NCI-H146 (cell line): Measurements from ENCODE around the gene AIG1.
"Not testable (repeated sequence)": the region's sequence is repeated elsewhere in the genome, so short reads cannot be mapped to it uniquely, and the experiment has no call there.

Experiments used
- DNase-seq: peaks from one replicate; lab custom pipeline; 2025; lab: John Stamatoyannopoulos, UW

Gene AIG1

GRCh38 chr6:143329323-143329722 lies 268.6 kb downstream of the AIG1 start:
- no peak for DNase-seq

DNA sequence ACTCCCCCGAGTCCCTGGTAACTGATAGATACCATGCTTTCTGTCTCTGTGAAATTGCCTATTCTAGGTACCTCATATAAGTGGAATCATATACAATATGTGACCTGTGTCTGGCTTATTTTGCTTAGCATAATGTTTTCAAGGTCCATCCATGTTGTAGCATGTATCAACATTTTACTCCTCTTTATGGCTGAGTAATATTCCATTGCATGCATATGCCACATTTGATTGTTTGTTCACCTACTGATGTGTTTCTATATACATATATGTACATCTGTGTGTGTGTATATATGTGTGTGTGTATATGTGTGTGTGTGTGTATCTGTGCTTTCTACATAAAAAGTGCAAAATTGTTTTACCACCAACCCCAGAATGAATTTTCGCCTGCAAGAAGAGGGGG lies 270.7 kb downstream of the AIG1 start:
- no peak for DNase-seq

DNA sequence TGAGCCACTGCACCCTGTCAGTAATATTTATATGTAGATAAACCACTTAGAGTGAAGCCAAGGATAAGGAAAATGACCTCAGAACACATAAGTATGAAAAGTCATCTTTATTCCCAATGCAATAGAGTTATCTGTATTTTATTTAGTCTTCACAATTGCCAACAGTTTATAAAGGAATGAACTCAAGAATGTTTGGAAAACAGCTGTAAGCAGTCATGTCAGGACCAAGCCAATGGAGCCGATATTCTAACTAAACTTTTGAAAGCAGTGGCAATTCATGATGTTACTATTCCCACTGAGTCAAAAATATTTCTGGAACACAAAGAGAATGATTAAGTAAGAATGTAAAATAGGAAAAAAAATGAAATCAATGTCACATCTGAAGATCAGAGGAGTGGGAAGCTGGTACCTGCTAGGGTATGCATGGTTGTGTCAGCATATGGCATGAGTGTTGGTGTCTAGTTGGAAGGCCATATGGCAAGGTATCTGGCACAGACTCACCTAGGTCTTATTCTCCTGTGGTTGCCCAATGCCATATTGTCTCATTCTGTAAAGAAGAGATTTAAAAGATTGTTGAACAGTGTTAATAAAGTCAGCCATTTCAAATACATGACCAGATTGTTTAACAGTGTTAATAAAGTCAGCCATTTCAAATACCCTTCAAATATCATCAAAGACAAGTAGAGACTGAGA lies 271.6 kb downstream of the AIG1 start:
- no peak for DNase-seq

DNA sequence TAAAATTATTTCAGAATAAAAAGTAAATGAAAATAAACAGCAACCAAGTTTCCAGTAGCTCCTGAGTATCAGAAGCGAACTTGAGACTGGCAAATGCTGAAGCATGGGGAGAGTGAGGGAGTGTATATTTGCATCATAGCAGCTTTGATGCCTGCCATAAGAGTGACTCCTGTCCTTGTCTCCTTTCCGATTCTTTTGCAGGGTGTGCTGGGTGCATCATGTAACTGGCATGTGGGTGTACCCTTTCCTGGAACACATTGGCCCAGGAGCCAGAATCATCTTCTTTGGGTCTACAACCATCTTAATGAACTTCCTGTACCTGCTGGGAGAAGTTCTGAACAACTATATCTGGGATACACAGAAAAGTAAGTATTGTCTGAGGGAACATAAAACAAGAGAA lies 272.4 kb downstream of the AIG1 start:
- DNase-seq = no peak

DNA sequence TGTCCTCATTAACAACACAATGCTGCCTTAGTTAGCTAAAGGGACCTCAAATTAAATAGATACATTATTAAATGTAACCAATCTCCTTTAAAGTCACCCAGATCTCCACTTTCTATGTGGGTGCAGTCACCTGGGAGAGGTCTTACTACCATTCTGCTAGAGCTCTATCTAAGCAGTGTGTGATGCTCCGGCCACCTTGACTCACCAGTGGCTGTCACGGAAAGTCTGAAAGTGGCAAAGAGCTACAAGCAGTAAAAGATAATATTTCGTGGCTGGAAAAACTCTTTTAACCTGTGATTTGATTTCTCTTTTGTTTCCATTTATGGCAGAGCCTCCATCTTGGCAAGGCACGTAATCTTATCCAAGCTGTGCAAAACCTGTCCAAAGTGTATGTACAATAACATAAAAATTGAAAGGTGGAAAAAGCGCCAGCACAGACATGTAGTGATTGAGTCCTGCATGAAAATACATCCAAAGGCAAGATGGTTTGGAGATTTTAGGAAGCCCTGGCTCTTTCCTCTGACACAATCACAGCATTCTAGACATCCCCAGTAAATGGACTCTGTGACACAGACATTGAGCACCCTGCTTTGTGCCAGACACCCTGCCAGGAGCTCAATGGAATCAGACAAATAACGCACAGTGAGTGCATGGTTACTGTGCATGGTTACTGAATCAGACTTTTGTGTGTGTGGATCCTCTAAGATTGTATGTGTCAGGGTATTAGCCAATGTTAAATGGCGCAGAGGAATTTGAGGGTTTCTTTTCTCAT lies 273.2 kb downstream of the AIG1 start:
- no peak for DNase-seq

DNA sequence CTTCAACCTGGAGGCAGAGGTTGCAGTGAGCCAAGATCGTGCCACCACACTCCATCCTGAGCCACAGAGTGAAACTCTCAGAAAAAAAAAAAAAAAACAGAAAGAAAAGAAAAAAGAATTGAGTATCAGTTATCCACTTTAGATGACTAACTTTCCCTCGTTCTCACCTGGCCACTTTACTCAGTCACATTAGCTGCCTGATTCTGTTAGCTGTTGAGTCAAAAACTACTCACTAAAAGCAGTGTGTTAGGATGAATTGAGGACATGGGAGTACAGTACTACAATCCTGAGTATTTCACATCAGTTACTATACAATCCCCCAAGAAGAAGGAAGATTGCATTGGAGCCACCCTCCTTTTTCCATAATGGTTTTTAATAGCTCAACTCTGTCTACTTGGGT lies 275.2 kb downstream of the AIG1 start:
- DNase-seq = no peak

GRCh38 chr6:143336446-143337152 lies 275.9 kb downstream of the AIG1 start:
- no peak for DNase-seq

DNA sequence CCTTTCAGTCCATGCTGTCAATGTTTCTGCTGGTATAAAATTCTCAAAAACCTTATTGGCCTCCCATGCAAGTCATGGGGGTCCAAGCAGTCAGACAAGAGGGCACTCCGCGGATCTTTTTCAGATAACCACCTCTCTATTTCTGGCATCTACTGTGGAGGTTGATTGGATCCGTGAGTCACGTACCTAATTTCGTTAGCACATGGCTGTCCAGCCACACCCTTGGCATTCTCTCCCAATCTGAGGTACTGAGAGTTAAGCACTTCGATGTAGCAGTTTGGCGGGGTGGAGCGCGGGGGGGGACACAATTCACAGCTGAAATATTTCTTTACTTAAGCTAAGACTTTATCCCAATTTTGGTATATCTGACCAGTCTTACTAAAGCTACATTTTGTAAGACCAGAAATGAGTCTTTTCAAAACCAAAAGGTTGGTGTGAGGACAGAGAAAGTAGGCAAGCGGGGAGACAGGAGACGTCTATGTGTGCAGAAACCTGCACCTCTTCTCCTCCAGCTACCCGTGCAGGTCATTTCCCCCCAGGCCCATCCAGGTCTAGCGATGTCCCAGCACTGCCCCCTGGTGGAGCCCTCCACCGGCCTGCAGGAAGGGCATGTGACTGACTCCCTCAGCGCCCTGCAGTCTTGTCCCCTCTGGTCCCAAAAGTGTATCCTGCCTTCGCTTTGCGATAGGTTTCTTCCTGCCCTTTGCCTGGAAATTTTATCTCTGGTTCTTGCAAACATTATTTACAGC lies 276.7 kb downstream of the AIG1 start:
- DNase-seq = peak; percentile 54

DNA sequence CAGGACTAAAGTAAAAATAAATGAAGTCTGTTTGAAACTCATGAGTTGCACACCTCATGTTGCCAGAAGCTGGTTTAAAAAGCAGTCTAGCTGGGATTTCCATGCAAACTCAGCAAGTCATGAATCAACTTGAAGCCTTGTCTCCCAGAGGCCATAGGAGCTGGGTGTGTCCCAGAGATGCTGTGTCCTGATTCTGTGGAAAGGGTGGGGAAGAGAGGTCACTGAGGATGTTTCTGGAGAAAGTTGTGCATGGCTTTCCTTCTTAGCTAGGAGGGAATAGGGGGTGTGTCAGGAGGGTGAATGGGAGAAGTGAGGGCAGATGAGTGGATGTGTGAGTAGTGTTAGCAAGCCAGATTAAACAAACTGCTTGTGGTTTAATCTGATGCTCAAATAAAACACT lies 278.5 kb downstream of the AIG1 start:
- DNase-seq = no peak

GRCh38 chr6:143345477-143345876 lies 284.8 kb downstream of the AIG1 start:
- DNase-seq = not testable (repeated sequence)

- DNase-seq = no peak
These were observed 285.3 kb downstream of the AIG1 start for GRCh38 chr6:143346004-143346403.

DNA sequence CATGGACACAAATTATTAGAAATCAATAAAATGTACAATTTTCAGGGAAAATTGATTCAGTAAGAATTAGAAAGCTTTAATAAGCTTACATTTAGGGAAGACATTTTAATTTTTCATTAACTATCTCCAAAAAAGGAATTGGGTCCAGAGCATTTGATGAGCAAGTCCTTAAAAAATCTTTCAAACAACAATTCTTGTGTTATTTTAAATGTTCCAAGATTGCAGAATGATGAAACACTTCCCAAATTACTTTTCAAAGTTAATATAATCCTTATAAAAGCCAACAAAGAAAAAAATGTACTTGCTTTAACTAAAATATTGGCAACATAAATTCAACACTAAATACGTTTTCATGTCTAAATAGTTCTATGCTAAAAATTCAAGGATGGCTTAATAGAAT lies 287.8 kb downstream of the AIG1 start:
- DNase-seq = no peak

GRCh38 chr6:143349530-143349929 lies 288.8 kb downstream of the AIG1 start:
- no peak for DNase-seq

- no peak for DNase-seq
These were observed 295.6 kb downstream of the AIG1 start for GRCh38 chr6:143356101-143356880.

GRCh38 chr6:143357152-143357551 lies 296.5 kb downstream of the AIG1 start:
- DNase-seq = no peak

- DNase-seq = no peak
These were observed 297.0 kb downstream of the AIG1 start for GRCh38 chr6:143357561-143358255.

DNA sequence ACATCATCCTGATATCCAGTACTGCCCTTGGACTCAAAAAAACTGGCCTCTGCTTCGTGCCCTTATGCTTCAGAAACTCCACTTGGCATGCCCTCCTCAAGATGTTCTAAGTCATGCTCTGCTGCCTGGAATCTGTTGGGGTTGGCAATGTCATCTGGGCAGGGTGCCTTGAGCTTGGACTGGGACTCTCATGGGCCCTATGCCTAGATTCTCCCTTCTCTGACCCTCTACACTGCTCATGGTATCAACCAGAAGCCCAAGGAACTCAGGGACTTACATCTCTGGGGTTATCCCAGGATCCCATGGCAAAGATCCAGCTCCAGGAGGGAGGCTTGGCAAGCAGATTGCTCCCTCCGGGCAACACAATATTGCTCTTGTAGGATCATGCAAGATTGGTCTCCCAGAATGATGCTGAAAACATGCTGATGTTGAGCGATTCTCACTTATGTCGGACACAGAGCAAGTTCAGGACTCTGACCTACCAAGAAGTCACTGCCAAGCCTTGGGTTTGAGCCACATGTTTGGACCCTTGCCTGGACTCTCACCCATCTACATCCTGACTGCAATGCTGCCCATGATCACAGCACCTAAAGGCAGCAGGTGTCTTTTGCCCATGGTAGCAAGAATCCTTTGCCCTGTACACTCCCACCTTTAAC lies 301.0 kb downstream of the AIG1 start:
- no peak for DNase-seq

DNA sequence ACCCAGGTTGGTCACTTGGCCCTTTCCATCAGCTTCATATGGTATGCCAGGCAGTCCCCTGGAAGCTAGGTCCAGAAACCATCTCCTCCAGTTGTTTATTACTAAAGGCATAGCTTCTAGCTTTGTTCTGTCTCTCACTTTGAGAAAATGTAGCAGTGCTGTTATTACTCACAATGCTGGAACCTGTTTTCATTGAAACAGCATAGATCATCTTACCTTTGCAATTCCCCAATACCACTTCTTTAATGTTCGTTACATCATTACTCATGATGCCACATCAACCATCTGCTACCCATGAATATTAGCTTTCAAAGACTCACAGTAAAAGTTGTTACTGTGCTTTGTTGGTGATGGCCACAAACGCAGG lies 301.5 kb downstream of the AIG1 start:
- DNase-seq = no peak

DNA sequence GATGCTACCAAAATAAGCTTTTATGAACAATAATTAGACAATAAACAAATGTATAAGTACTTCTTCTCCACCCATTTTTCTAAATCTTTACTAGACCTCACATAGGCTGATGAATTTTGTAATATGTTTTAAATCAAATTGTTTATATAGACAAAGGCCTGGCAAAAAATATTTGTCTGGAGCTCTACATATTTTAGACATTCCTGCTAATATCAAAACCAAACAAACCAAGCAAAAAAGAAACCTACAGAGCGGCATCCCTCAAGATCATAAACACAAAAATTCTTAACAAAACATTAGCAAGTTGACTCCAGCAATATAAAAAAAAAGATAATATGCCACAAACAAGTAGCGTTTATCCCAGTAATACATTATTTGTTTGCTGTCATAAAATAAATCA lies 302.6 kb downstream of the AIG1 start:
- DNase-seq = no peak

DNA sequence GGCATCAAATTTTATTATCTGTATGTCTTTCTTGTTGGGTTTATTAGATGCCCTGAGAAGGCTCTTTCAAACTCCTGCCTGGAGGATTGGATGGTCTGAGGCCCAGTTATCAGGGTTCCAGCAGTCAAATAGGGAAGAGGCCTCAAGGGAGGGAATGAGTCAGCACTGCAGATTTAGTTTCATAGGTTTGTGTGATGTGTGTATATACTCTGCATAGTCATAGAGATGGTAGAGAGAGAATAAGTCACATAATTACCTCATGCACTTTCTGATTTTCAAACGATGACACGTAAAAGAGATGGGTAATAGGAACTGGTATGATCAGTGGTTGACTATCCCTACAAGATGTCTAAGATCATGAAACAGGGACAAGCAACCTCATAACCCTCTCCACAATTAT lies 307.7 kb downstream of the AIG1 start:
- no peak for DNase-seq

DNA sequence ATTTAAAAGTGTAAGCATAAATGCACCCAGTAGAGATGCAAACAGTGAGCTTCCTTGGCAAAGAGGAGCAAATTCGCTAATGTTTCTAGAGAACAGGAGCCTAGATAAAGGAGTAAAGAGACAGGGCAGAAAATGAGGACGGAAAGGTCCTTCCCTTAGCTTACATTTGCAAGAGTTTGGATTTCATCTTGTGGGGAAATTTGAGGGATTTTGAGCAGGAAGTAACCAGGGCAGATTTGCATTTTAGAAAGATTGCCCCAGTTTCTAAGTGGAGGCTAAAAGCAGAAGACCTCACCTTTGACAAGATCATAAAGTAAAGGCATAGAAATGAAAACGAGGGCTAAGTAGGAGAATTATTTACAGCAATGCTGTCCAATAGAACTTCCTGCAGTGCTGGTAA lies 309.3 kb downstream of the AIG1 start:
- no peak for DNase-seq
